B cell (primary cell): ENCODE data around the gene PTPN1.

Experiments used
- CTCF ChIP-seq: fragments of 200-600 bp; IDR thresholded peaks from one replicate; pipeline ENCODE4 v1.8.0; 2022; ENCODE audit warnings: antibody characterized with exemption, mild to moderate bottlenecking
- EZH2 ChIP-seq: IDR thresholded peaks from 2 replicates; pipeline ENCODE4 v1.6.1; 2012; ENCODE audit warnings: borderline replicate concordance, low read depth, mild to moderate bottlenecking, moderate library complexity, low read length; ENCODE audit not compliant: insufficient read depth, poor library complexity, severe bottlenecking

- TF ChIP-seq CTCF (no peak), EZH2 (no peak)
Measured at GRCh38 chr20:50518270-50518721, 8.1 kb downstream of the PTPN1 start.
